Embryonic facial prominence (tissue), 1 donor: ENCODE data around the gene NIPBL.
A peak's percentile ranks its signal among the peaks of the same experiment; 100 is the strongest.
"Not testable (repeated sequence)": the region's sequence is repeated elsewhere in the genome, so short reads cannot be mapped to it uniquely, and the experiment has no call there.

ENCODE experiments used
- DNase-seq: peaks from one replicate; pipeline ENCODE4 v3.0.0-alpha.2; 2016; ENCODE audit errors: extremely low spot score

Gene NIPBL

DNA sequence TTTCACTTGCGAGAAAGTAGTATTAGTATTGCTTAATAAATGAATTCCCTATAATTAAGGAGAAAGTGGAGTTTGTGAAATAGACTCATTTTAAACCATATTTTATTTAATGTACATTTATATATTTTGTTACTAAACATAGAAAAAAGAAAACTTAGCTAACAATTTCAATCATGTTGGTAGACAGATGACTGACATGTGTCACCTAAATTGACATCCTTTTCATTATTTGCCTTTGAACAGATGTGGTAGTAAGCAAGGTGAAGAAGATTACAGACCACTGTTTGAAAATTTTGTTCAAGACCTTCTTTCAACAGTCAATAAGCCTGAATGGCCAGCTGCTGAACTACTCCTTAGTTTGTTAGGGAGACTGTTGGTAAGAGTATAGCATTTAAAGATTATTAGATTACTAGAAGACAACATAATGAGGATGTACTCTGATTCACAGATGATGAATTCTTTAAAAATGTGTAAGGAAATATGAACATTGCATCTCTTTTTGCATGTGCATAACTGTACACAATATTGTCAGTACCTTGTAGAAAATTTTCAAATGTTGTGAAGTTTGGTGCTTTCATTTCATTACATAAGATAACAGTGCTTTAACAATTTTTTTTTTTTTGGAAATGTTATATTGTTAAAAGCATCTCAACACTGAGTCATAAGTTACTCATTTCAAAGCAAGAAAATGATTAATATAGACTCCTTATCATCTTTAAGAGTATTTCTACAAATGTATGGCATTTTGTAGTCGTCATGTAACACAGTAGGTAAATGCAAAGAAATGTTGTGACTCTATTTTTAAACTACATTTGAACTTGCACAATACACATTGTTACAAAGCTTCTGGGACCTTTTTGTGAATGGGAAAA lies 139.5 kb downstream of the NIPBL start:
- DNase-seq: no peak

DNA sequence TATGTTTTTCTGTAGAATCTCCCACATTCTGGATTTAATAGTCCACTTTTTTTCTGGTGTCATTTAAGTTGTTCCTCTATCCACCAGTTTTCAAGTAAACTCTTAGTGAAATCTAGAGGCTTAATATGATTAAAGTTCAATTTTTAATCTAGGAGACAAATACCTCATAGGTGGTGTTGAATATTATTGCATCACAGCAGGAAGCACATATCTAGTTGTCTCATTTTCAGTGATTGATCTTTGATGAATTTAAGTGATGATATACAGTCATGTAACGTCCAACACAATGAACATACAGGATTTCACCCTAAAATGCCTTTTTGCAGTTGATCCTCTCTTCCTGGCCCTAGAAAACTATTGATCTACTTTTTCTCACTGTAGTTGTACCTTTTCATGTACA lies 152.3 kb downstream of the NIPBL start:
- DNase-seq: no peak

DNA sequence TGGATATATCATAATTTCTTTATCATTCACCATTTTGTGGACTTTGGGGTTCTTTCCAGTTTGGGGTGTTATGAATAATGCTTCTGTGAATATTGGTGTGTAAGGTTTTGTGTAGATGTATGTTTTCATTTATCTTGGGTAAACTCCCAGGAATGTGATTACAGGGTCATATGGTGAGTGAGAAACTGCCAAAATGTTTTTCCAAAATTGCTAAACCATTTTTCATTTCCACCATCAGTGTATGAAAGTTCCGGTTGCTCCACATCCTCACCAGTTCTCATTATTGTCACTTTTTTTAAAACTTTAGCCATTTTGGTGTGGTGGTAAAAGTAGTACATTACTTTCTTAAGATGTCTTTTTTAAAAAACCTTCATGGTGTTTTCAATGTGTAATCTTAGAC lies 152.9 kb downstream of the NIPBL start:
- DNase-seq: no peak

DNA sequence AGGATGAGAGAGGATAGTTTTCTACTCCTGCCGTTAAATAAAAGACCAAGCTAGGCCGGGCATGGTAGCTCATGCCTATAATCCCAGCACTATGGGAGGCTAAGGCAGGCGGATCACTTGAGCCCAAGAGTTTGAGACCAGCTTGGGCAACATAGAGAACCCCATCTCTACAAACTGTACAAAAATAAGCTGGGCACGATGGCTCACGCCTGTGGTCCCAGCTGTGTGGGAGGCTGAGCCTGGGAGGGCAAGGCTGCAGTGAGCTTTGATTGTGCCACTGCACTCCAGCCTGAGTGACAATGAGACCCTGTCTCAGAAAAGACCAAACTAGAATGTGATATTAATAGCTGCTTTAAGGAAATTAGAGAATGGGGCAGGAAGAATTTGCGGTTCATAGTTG lies 158.4 kb downstream of the NIPBL start:
- DNase-seq: no peak

DNA sequence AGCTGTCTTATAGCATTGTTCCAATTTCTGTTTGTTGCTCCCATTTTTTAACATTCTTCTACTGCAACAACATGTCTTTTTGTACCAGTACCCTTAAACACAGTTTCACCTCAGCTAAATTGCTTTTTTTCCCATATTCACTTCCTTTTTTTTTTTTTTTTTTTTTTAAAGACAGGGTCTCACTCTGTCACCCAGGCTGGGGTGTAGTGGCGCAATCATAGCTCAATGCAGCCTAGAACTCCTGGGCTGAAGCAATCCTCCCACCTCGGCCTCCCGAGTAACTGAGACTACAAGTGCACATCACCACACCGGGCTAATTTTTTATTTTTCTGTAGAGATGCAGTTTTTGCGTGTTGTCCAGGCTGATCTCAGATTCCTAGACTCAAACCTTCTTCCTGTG lies 161.3 kb downstream of the NIPBL start:
- no peak for DNase-seq

GRCh38 chr5:37039824-37040223 lies 163.3 kb downstream of the NIPBL start:
- no peak for DNase-seq

GRCh38 chr5:37043693-37044092 lies 167.1 kb downstream of the NIPBL start:
- no peak for DNase-seq

DNA sequence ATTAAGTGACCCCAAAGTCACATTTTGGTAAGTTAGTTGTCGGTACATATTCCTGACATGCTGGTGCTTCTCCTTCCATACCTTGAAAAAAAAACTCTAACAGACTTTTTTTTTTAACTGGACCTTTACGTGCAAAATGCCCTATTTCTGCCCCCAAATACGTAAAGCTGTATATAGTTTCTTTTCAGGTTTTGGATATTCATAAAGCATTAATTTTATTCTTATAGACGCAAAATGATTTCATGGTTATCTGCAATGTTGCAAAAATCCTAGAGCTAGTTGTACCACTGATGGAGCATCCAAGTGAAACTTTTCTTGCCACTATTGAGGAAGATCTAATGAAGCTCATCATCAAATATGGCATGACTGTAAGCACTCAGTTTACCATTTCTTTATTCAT lies 167.6 kb downstream of the NIPBL start:
- no peak for DNase-seq

DNA sequence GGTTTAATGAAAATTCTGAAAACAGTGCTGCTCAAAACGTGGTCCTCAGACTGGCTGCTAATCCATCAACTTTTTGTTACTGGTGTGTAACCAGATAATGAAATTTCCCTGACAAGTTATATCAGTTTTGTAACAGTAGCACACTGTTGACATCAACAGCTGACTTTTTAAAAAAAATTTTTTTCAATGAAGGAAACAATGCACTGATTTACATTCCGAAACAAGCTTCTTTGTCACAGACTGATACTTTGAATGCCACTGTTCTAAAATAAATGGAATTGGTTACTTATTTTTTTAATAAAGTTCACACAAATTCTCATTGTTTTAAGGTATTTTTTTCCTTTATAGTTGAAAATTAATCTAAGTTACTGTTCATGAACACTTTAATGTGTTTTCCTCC lies 169.1 kb downstream of the NIPBL start:
- no peak for DNase-seq

GRCh38 chr5:37047947-37048346 lies 171.4 kb downstream of the NIPBL start:
- DNase-seq: no peak

DNA sequence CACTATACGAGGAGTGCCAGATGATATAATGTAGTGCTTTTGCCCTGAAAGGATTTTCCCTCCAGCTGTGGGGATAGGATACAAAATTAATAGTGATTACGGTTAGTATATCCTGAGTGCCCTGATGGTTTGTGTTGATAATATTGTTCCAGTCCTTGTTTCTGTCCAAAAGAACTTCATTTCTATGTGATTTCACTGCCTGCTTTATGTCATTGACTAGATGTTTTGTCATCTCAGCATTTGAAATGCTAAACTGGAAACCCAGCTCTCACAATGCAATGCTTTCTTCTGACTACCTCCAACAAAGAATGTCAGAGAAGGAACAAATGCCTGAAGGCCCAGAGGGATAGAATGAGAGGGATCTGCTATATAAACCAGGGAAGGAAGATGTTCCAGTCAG lies 177.8 kb downstream of the NIPBL start:
- DNase-seq: no peak

DNA sequence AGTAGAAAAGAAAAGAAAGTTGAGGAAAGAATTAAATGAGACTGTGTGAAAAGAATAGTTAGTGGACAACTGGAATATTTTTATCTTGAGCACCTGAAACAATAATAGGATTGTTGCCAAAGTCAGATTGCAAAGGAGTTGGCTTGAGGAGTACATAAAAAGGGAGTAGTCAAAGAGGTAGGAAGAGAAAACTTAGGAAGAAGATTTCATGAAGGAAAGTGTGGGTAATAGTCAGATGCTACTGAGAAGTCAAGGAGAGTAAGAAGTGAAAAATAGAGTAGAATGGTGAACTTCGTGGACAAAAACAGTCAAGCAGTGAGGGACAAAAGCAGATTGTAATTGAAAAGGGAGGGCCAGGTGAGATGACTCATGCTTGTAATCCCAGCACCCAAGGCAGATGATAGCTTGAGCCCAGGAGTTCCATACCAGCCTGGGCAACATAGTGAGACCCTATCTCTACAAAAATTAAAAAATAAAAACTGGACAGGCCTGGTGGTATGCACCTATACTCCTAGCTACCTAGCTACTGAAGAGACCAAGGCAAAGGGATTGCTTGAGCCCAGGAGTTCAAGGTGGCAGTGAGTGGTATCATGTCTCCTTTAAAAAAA lies 178.9 kb downstream of the NIPBL start:
- DNase-seq: no peak

- DNase-seq: no peak
Measured at GRCh38 chr5:37056762-37057161, 180.2 kb downstream of the NIPBL start.

DNA sequence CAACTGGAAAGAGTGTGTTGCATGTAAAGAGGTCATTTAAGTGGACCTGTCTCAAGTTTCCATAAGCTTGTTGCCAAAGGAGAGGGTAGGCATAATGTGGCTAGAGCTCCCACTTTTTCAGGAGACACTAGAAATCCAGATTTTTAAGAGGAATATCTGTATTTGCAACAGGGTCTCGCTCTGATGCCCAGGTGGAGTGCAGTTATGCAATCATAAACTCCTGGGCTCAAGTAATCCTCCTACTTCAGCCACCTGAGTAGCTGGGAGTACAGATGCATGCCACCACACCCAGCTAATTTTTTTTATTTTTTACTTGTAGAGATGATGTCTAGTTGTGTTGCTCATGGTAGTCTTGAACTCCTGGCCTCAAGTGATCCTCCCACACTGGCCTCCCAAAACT lies 183.5 kb downstream of the NIPBL start:
- no peak for DNase-seq

GRCh38 chr5:37063739-37064138 lies 187.2 kb downstream of the NIPBL start:
- no peak for DNase-seq

DNA sequence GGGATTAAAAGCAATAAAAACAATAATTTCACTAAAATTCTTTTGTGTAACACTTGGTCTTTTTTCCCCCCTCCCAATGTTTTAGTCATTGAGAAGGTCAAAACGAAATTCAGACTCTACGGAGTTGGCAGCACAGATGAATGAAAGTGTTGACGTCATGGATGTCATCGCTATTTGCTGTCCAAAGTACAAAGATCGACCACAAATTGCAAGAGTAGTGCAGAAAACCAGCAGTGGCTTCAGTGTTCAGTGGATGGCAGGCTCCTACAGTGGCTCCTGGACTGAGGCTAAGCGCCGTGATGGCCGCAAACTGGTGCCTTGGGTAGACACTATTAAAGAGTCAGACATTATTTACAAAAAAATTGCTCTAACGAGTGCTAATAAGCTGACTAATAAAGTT lies 187.9 kb downstream of the NIPBL start:
- no peak for DNase-seq

DNA sequence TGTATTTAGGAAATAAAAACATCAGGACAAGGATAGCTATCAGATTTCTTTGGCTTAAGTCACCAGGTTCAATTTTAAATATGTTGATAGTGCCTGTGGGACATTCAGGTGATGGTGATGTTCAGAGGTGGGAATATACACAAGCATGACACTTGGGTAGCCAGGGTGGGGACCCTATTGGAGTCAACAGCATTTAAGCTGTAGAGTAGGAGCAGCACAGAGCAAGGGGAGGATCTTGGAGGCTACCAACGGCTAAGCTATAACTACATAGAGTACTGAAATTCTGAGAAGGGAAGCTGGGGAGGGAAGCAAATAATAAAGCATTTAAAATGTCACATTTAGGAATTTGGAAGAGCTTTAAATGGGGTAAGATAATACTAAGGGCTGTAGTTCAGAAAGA lies 194.9 kb downstream of the NIPBL start:
- DNase-seq: peak; percentile 29

DNA sequence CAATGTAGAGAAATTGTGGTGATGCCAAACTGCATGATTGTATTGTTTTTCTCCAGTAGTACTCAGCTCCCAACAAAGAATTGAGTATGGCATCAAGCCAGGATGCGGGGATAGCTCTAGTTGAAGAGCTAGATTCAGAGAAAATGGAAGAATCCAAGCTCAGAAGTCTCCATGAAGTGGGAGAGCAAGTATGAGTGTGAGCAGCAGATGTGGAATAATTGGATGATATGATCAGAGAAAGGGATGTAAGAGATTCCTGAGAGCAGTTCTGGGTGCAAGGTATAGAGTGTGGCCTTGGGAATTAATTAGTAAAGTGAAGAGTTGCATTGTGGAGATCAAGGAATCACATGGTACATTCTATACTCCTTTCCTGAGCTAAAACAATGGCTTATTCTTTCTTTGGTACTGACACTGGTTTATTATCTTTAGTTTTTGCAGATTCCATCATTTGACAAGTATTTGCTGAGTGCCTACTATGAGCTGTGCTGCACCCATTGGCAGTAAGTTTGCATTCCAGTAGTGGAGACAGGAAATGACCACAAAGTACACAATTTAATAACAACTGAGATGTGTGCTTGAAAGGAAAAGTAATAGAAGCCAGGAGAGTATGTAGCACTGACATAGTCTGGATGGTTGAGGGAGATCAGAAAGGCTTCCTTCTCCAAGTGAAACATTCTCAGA lies 195.5 kb downstream of the NIPBL start:
- no peak for DNase-seq

DNA sequence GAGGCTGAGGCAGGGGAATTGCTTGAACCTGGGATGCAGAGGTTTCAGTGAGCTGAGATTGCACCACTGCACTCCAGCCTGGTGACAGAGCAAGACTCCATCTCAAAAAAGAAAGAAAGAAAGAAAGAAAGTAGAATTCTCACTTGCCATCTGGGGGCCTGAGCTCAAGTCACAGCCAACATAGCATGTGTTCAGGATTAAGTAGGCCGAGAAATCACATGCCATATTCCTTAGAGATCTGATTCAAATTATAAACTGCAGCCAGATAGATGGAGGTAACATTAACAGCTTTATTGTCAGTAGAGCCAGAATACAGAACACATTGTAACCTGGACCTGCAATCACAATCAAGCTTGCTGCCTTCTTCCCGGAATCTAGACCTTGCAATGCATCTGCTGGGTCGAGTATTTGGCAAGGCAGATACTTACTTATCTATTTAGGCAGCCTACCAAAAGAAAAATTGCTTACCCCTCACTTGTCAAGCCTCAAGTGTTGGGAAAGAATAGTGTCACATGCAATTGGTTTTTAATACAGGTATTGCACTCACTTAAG lies 198.9 kb downstream of the NIPBL start:
- no peak for DNase-seq

DNA sequence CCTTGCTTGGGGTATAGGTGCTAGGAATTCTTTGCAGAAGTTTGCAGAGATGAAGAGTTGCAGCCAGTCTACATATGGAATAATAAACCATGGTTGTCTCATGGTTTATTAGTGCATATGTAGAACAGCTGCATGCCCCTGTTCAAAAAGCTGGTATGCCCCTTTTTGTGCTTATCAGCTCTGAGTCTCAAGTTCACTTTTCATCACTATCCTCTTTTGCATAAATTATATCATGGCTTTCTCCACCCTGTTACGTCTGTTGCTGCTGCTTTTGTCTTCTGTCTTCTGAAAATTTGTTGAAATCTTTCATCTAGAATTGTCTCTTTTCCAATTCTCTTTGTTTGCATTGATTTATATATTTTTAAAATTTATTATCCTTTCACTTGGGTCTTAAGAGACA lies 200.6 kb downstream of the NIPBL start:
- no peak for DNase-seq

GRCh38 chr5:37080697-37081096 lies 204.1 kb downstream of the NIPBL start:
- no peak for DNase-seq

GRCh38 chr5:37082977-37083376 lies 206.4 kb downstream of the NIPBL start:
- DNase-seq: not testable (repeated sequence)

DNA sequence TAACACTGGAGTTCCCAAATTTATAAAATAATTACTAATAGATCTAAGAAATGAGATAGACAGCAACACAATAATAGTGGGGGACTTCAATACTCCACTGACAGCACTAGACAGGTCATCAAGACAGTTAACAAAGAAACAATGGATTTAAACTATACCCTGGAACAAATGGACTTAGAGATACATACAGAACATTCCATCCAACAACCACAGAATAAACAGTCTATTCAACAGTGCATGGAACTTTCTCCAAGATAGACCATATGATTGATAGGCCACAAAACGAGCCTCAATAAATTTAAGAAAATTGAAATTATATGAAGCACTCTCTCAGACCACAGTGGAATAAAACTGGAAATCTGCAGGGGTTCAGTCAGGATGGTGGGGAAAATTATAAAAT lies 209.5 kb downstream of the NIPBL start:
- not testable (repeated sequence) for DNase-seq
